Inferior parietal cortex (tissue), 1 donor: Measurements from ENCODE around the gene SLC7A1.

Experiments
- DNase-seq: peaks from one replicate; pipeline ENCODE4 v3.0.0-alpha.2; 2016; ENCODE audit errors: extremely low spot score

Gene SLC7A1

DNA sequence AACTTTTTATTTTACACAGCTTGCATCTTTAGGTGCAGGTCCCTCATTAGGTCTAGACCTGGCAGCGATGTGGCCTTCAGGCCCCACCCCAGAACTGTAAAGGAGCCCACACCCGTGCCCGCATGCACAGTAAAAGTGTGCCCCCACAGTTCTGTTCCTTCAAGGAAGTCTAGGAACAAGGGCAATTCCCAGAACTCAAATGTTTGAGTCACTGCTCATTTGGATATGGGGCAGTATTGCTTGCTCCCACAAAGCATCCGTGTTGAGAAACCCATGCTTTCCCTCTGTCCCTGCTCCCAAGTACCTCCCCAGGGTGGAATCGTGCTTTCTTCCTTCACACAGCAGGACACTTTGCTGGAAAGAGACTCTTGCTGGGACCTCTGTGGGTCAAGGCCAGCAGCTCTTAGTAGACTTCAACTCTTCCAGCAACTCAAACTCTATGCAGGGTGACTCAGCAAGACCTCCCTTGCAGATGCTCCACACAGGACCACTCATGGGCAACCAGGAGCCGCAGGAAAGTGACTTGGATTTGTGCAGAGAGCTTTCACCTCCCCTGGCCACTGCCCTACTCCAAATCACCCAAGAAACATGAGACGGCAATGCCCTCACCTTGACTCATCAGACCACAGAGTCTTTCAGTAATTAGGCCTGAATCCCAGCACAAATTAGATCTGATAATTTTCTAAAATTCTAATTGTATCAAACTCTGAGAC, 12.3 kb downstream of the SLC7A1 start:
- no peak for DNase-seq

DNA sequence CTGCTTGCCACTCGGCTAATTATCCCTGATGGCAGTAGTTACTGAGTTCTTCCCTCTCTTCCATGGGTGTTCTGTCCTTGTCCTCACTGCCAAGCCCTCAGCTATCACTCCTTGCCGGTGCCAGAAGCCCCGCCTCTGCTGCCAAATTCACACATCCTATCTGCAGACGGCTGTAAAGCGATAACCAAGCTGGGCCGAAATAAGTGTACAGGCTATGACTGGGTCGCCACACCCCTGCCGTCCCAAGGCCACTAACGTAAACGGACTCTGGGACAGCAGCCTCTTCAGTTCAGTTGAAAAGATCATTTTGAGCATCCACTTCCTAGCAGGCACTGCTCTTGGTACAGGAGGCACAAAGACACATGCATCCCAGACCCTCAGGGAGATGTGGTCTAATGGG, 13.3 kb downstream of the SLC7A1 start:
- no peak for DNase-seq

DNA sequence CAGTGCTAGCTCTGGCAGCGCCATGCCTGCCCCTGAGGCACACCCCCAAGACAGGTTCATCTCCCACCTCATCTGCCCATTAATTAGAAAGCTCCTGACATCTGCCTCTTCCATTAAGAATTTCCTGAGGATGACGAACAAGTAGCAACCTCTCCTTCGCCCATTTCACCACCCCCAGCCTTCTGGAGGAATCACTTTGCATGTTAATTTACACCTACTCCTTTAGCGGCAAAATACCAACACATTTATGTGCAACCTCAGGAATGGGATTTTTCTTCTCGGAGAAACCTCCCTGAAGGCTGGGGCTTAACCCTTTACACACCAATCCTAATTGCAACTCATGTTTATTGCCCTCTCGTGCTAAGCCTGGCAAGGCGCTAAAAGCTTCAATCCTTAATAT, 13.8 kb downstream of the SLC7A1 start:
- DNase-seq, result no peak

GRCh38 chr13:29579094-29579493, 16.4 kb downstream of the SLC7A1 start:
- DNase-seq, result no peak

- no peak for DNase-seq
These were observed 17.0 kb downstream of the SLC7A1 start for GRCh38 chr13:29578300-29579085.

GRCh38 chr13:29577136-29578051, 18.1 kb downstream of the SLC7A1 start:
- no peak for DNase-seq

- no peak for DNase-seq
These were observed 18.9 kb downstream of the SLC7A1 start for GRCh38 chr13:29576581-29576980.

DNA sequence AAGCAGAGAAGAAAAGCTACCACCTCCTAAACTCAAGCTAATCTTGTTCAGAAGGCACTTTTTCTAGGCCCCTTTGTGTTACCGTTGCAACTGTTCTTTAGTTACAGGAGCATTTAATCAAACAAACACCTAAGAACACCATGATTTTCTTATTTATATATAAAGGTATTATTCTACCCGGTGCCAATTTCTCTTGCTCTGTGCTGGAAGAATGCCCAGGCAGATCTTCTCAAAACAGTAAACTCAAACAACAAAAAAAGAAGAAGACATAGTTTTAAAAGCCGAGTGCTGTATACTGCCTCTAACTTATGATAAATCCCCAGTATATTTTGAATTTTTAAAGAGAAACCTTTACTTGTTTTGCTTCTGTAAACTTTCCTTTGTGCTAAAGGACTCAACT, 20.4 kb downstream of the SLC7A1 start:
- DNase-seq, result no peak

DNA sequence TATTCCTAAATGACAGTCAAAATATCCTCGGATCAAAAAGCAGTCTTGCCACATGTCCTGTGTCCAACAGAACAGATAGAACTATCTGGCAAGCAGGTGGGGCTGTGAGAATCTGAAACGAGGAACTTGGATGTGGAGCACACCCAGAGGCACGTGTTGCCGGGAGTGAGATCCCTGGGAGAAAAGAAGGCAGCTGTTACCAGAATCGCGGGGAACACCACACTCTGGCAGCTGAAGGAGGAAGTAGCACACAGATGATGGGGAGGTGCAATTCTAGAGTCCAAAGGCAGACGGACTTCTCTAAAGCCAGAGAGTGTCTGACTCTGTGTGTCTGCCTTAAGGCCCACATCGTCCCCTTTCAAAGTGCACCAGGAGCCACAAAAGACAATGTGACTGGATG, 22.3 kb downstream of the SLC7A1 start:
- DNase-seq, result no peak

GRCh38 chr13:29572575-29572974, 22.9 kb downstream of the SLC7A1 start:
- no peak for DNase-seq

DNA sequence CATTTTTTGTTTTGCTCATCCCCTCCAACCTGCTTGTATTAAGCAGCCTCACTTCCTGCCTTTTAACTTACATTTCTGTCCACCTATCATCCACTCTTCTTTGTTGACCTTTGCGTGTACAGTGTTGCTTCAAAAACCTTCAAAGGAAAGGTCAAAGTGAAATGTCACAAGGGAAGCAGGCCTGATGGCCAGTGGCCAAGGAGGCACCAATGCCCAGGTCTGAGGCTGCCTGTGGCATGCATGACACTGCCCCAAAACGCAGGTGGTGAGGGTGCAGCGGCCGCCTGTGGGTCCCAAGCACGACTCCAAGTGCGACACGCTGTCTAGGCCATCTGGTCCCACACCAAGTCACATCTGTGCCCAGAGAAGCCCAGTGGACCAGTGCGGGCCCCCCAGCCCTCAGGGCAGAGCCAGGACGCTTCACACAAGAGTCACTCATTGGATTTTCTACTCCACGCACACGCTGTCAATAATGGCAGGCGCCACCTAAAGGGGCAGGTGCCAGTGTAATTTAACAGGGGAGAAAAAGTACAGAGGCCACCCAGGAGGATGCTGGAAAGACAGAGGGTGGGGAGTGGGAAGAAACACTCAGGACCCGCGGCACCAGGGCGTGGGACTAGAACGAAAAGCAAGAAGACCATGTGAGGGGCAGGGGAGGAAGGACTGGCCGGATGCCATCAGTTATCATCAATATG, 23.5 kb downstream of the SLC7A1 start:
- no peak for DNase-seq

DNA sequence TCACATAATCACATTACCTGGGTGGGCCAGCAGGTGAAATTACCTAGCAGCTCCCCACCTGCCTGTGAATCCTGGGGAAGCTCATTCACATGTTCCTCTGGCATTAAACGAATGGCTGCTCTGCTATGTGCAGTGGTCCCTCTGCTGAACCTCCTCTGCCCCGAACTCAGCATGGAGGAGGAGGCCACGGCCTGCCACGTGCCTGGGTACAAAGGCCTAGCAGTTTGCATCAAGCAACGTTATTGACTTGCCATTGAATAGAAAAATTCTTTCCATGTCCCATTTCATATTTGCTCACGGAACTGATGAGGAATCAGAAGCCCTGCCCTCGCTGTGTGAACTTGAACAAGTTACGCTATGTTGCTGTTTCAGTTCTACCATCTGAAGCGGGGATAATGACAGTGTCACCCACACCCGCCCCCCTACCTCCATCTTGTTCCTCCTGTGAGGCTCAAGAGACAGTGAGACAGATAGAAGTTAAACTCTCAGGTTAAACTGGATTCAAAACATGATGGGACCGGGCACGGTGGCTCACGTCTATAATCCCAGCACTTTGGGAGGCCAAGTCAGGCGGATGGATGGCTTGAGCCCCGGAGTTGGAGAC, 25.3 kb downstream of the SLC7A1 start:
- DNase-seq, result no peak

- no peak for DNase-seq
These were observed 26.0 kb downstream of the SLC7A1 start for GRCh38 chr13:29569253-29570050.

DNA sequence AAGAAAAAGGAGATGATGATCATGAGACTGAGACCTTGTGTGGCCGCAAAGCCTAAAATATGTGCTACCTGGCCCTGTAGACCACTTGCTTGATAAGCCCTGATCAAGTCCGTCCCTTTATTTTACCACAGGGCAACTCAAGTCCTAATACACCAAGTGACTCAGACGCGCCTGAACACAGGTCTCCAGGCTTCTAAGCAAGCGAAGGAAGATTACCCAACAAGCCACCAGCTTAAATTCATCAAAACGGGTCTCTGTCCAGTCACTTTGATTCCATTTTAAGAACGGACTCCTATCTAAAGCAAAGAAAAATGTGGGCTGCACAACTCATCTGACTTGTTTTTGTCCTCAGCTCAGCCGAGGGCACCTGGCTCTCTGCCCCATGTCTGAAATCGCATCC, 26.8 kb downstream of the SLC7A1 start:
- DNase-seq, result no peak

DNA sequence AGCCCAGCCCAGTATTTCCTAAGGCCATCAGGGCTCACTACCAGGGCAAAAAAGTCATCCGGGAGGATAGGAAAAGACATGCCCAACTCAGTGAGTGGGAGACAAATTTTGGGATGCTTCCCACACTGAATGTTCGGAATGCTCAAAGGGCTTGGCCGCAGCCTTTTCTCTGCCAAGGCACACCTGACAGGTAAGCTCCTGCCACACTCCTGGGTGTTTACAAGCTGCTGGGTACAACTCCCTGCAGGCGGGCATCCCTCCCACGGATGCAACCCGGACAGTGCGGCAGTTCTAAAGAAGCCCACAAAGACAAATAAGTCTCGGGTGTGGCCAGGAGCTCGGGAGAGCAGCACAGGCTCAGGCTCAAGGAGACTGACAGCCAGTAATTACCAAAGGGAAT, 28.1 kb downstream of the SLC7A1 start:
- DNase-seq, result no peak

DNA sequence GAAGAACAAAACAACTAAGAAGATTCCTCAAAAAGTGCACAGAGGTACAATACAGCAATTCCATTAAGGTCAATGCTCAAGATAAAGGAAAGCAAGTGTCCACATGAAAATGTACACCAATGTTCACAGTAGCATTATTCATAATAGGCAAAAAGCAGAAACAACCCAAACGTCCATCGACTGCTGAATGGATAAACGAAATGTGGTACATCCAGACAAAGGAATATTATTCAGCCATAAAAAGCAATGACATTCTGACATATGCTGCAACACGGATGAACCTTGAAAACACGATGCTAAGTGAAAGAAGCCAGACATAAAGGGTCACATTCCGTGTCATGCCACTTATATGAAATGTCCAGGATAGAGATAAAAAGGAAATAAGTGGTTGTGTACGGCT, 29.3 kb downstream of the SLC7A1 start:
- DNase-seq, result no peak

DNA sequence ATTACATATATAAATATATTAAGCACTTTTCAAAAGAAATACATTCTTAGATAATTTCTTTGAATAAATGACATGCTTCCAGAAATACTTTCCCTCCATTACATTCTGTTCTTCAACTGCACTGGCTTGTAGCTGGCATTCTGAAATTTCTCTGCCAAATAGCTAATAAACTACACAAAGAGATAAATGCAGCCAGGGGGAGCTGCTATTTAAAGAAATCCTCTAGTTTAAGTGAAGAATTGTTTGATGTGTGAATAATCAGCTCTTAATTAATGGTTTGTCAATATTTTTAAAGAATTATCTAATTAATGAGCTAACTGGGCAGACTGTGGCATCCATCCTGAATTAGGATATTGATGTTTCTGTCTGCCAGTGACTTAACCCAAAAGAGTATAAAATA, 30.7 kb downstream of the SLC7A1 start:
- no peak for DNase-seq

- DNase-seq, result no peak
These were observed 31.1 kb downstream of the SLC7A1 start for GRCh38 chr13:29564373-29564772.

GRCh38 chr13:29563941-29564340, 31.5 kb downstream of the SLC7A1 start:
- no peak for DNase-seq

DNA sequence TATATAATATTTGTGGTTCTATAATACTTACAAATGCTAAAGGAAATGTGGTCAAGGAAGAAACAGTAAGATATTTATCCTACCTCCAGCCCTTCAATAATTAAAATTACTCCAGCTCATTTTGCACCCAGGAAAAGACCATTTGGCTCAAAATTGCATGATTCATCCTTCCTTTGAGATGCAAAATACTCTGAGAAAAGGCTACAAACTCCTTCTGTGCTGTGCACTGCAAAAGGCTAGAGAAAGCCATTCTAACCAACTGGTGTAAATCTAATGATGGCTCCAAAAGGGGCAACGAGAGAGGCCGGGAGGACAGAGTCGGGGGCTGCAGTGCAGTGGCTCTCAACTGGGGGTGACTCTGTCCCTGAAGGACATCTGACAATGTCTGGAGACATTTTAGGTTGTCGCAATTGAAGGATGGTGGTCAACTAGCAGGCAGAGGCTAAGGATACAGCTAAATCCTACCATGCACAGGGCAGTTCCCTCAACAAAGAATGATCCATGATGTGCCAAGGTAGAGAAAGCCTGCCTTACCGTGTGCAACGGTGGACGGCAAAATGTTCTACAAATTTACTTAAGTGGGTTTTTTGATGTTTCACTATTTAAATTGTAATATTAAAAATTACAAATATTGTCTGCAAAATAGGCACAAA, 32.6 kb downstream of the SLC7A1 start:
- no peak for DNase-seq
